ENCODE measurements around the gene TMEM87B. TPM values are rescaled to one million over a fixed set of nuclear protein-coding genes. Genes with fewer than 3 reads are reported as not detected.

Gene TMEM87B
- total RNA-seq, 2 donors from 2014 or later = 14.8 to 15.3 TPM

DNA sequence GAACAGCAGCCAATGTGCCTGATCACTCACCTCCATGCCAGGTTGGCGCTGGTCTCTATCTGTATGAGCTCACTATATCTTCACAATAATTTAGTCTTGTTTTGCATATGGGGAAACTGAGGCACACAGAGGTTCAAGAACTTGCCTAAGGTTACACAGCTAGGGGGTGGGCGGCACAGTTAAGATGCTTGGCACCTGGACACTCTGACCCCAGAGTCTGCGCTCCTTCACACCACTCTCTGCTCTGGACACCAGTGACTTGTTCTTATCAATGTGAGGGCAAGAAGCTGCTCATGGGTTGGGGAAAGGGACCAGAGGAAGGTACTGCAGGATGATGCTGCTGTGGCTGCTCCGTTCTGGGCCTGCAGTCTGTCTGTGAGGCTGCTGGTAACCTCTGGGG lies 110.2 kb downstream of the TMEM87B start:
- ATAC-seq = no peak
- H3K36me3 ChIP-seq (replicated peaks in 1 of 2; ENCODE audit: insufficient read depth in 1 of 2, low read depth in 2 of 2) = no peaks in the 10 kb centered on the region

DNA sequence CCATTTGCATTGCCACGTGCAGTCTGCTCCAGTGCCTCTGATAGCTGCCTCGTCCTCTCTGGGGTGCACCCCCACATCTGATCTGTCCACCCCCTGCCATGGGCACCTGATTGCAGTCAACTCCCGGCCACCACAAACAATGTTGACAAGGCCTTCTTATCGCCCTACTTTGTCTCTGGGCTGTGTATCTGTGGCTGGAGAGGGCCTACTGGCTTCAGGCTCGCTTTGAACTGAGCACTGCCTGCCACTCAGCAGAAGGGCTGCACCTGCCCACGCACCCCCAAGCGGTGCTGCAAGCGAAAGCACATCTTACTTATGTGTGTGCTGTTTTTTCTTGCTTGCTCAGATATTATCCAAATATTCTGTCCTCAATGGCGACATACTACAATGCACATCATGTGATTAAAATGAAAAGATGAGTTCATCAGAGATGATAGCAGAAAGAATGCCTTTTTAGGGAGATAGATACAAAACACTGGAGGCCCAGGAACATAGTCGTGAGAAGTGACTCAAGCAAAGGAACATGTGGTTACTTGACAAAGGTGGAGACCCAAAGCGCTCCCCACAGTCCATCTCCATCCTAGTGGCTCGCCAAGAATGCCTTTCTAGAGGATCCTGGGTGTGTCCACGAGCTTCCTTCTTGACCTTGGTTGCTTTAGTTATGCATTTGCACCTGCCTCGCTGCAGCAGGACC lies 111.9 kb downstream of the TMEM87B start:
- Histone ChIP-seq H3K36me3 (replicated peaks in 1 of 2; ENCODE audit: insufficient read depth in 1 of 2, low read depth in 2 of 2) (no peaks in the 10 kb centered on the region), H3K9me3 (no peaks in the 10 kb centered on the region), H3K4me1 (no peaks in the 10 kb centered on the region), H3K4me3 (no peak overlapping the region), H3K27ac (no peak overlapping the region), H3K27me3 (no peaks in the 10 kb centered on the region)
- DNase-seq (no peak), ATAC-seq (no peak)
- TF ChIP-seq, protein P1, sequence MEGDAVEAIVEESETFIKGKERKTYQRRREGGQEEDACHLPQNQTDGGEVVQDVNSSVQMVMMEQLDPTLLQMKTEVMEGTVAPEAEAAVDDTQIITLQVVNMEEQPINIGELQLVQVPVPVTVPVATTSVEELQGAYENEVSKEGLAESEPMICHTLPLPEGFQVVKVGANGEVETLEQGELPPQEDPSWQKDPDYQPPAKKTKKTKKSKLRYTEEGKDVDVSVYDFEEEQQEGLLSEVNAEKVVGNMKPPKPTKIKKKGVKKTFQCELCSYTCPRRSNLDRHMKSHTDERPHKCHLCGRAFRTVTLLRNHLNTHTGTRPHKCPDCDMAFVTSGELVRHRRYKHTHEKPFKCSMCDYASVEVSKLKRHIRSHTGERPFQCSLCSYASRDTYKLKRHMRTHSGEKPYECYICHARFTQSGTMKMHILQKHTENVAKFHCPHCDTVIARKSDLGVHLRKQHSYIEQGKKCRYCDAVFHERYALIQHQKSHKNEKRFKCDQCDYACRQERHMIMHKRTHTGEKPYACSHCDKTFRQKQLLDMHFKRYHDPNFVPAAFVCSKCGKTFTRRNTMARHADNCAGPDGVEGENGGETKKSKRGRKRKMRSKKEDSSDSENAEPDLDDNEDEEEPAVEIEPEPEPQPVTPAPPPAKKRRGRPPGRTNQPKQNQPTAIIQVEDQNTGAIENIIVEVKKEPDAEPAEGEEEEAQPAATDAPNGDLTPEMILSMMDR (IDR thresholded peaks at IDR 0.05) = no peak
- TF ChIP-seq POLR2A (IDR thresholded peaks at IDR 0.05) = no peak
- intact Hi-C loops (cut with DNase I) = no loop called here
- 65 to 75% methylated on average over 14 of the region's 14 CpGs for WGBS, 2 donors

More for the DNA sequence above, 110.2 kb downstream of the TMEM87B start:
- H3K4me1 ChIP-seq = no peaks in the 10 kb centered on the region
- no peak for DNase-seq
- no peaks in the 10 kb centered on the region for H3K9me3 ChIP-seq
- intact Hi-C loops (cut with DNase I) = no loop called here
- WGBS, 2 donors = 81 to 85% methylated on average over 4 of the region's 4 CpGs
- no peak overlapping the region for H3K4me3 ChIP-seq
- H3K27me3 ChIP-seq = no peaks in the 10 kb centered on the region
- TF ChIP-seq, protein P1 (IDR thresholded peaks at IDR 0.05) = no peak
- no peak for TF ChIP-seq POLR2A (IDR thresholded peaks at IDR 0.05)
- H3K27ac ChIP-seq = no peak overlapping the region

DNA sequence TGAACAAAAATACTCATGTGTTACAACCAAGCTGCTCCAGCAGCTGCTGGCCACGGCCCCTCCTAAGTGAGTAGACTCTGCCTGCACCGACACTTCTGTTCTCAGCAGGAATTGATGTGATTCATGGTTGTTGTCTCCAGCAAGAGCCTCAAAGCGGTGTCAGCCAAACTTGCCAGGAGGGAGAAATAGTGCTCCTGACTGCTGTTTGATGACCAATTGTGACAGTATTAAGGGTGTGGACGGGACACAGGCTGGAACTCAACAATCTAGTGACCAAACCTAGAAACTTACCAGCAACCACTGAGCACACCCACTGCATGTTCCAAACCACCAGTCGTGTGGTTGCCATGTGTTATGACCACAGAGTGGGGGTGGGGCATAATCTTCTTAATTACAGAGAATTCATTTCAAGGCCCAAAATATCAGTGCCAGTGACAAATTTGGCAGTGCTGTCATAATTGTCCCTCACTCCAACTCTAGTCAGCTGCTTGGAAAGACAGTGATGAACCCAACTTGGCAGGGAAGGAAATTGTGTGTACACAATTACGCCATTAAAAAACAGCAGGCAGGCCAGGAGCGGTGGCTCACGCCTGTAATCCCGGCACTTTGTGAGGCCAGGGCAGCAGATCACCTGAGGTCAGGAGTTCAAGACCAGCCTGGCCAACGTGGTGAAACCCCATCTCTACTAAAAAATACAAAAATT lies 113.5 kb downstream of the TMEM87B start:
- intact Hi-C loops (cut with DNase I) = no loop called here
- no peaks in the 10 kb centered on the region for H3K9me3 ChIP-seq
- TF ChIP-seq, protein P1 (IDR thresholded peaks at IDR 0.05) = no peak
- no peak for TF ChIP-seq POLR2A (IDR thresholded peaks at IDR 0.05)
- no peaks in the 10 kb centered on the region for H3K4me1 ChIP-seq
- DNase-seq = no peak
- no peak for ATAC-seq
- no peaks in the 10 kb centered on the region for H3K36me3 ChIP-seq (replicated peaks in 1 of 2; ENCODE audit: insufficient read depth in 1 of 2, low read depth in 2 of 2)
- H3K4me3 ChIP-seq = no peak overlapping the region
- H3K27ac ChIP-seq = no peak overlapping the region
- no peaks in the 10 kb centered on the region for H3K27me3 ChIP-seq
- WGBS, 2 donors = 77 to 84% methylated on average over 6 to 10 of the region's 10 CpGs

Other genes starting within 250 kb of the TMEM87B start
- 10 to 100 TPM; 40.2 to 67.2 TPM for gene ANAPC1, start 171.1 kb upstream of the TMEM87B start, total RNA-seq
- 1 to 10 TPM; 7.9 to 9.6 TPM for gene MERTK, start 156.7 kb upstream of the TMEM87B start, total RNA-seq
- gene FBLN7, start 83.1 kb downstream of the TMEM87B start, total RNA-seq = 1 to 10 TPM; 1.3 to 3.9 TPM
- gene ZC3H8, start 199.8 kb downstream of the TMEM87B start, total RNA-seq = 10 to 100 TPM; 14.3 to 45.8 TPM
- gene ZC3H6, start 220.3 kb downstream of the TMEM87B start, total RNA-seq = 1 to 10 TPM; 4.0 to 7.0 TPM